SK-N-SH treated with all-trans-retinoic acid at 6 μM for 48 hours (cell line): ENCODE measurements around the gene BCL2L14.

ENCODE experiments used
- ATAC-seq: fragments of 200-7000 bp; cut with Tn5 transposase; 3 replicates; pipeline ENCODE4 v1.9.1; 2020; ENCODE audit warnings: mild to moderate bottlenecking, moderate library complexity
- ARNTL ChIP-seq: fragments of 450-650 bp; formaldehyde crosslinking; IDR thresholded peaks from 2 replicates; pipeline ENCODE4 v1.5.0; 2020; ENCODE audit warnings: low read depth, mild to moderate bottlenecking, moderate library complexity, borderline replicate concordance
- CREB5 ChIP-seq: fragments of 250-450 bp; sonication (Bioruptor Pico); IDR thresholded peaks from 2 replicates; pipeline ENCODE4 v1.5.1; 2020; ENCODE audit warnings: low read depth, mild to moderate bottlenecking, moderate library complexity
- CSDC2 ChIP-seq: fragments of 250-450 bp; sonication (Bioruptor Pico); IDR thresholded peaks from 2 replicates; pipeline ENCODE4 v1.5.0; 2020; ENCODE audit warnings: mild to moderate bottlenecking, moderate library complexity
- CSRNP3 ChIP-seq: fragments of 250-450 bp; sonication (Bioruptor Pico); IDR thresholded peaks from 2 replicates; pipeline ENCODE4 v1.5.1; 2021; ENCODE audit warnings: mild to moderate bottlenecking, moderate library complexity
- ESRRG ChIP-seq: fragments of 250-450 bp; sonication (Bioruptor Pico); IDR thresholded peaks from 2 replicates; pipeline ENCODE4 v1.6.1; 2021; ENCODE audit warnings: mild to moderate bottlenecking
- GLIS3 ChIP-seq: fragments of 250-450 bp; sonication (Bioruptor Pico); IDR thresholded peaks from 2 replicates; pipeline ENCODE4 v1.5.0; 2020; ENCODE audit warnings: mild to moderate bottlenecking, moderate library complexity
- ISL1 ChIP-seq: fragments of 250-450 bp; sonication (Bioruptor Pico); IDR thresholded peaks from 2 replicates; pipeline ENCODE4 v2.1.2; 2022; ENCODE audit warnings: mild to moderate bottlenecking, moderate library complexity
- PATZ1 ChIP-seq: fragments of 250-450 bp; sonication (Bioruptor Pico); IDR thresholded peaks from 2 replicates; pipeline ENCODE4 v1.8.0; 2020; ENCODE audit warnings: mild to moderate bottlenecking, moderate library complexity, borderline replicate concordance
- PPARA ChIP-seq: fragments of 250-450 bp; sonication (Bioruptor Pico); IDR thresholded peaks from 2 replicates; pipeline ENCODE4 v1.5.0; 2020; ENCODE audit warnings: mild to moderate bottlenecking, borderline replicate concordance
- RARB ChIP-seq: fragments of 250-450 bp; sonication (Bioruptor Pico); IDR thresholded peaks from 2 replicates; pipeline ENCODE4 v1.8.0; 2021; ENCODE audit warnings: mild to moderate bottlenecking, moderate library complexity
- SNAI2 ChIP-seq: fragments of 250-450 bp; sonication (Bioruptor Pico); IDR thresholded peaks from 2 replicates; pipeline ENCODE4 v1.5.0; 2020; ENCODE audit warnings: mild to moderate bottlenecking, moderate library complexity
- TCF4 ChIP-seq: fragments of 250-450 bp; sonication (Bioruptor Pico); IDR thresholded peaks from 2 replicates; pipeline ENCODE4 v1.8.0; 2021; ENCODE audit warnings: mild to moderate bottlenecking, moderate library complexity, borderline replicate concordance
- TOX ChIP-seq: fragments of 250-450 bp; sonication (Bioruptor Pico); IDR thresholded peaks from 2 replicates; pipeline ENCODE4 v1.8.0; 2021; ENCODE audit warnings: mild to moderate bottlenecking, moderate library complexity, borderline replicate concordance
- TSHZ2 ChIP-seq: fragments of 250-450 bp; sonication (Bioruptor Pico); IDR thresholded peaks from 2 replicates; pipeline ENCODE4 v1.5.0; 2020; ENCODE audit warnings: mild to moderate bottlenecking, moderate library complexity
- ZC3H10 ChIP-seq: fragments of 250-450 bp; sonication (Bioruptor Pico); IDR thresholded peaks from 2 replicates; pipeline ENCODE4 v1.5.1; 2021; ENCODE audit warnings: mild to moderate bottlenecking, moderate library complexity
- ZFP3 ChIP-seq: fragments of 250-450 bp; sonication (Bioruptor Pico); IDR thresholded peaks from 2 replicates; pipeline ENCODE4 v1.5.0; 2020; ENCODE audit warnings: mild to moderate bottlenecking, moderate library complexity
- ZNF565 ChIP-seq: fragments of 450-650 bp; formaldehyde crosslinking; conservative IDR thresholded peaks from 2 replicates; pipeline ENCODE4 v1.5.0; 2020; ENCODE audit warnings: low read depth, mild to moderate bottlenecking, moderate library complexity
- ZNF70 ChIP-seq: fragments of 450-650 bp; formaldehyde crosslinking; IDR thresholded peaks from 2 replicates; pipeline ENCODE4 v1.5.0; 2020; ENCODE audit warnings: mild to moderate bottlenecking, moderate library complexity
- ZNF8 ChIP-seq: fragments of 450-650 bp; formaldehyde crosslinking; IDR thresholded peaks from 2 replicates; pipeline ENCODE4 v1.5.0; 2020; ENCODE audit warnings: mild to moderate bottlenecking, moderate library complexity
- TF ChIP-seq, protein P1 (sequence below): fragments of 250-450 bp; sonication (Bioruptor Pico); IDR thresholded peaks from 2 replicates; pipeline ENCODE4 v1.8.0; 2021; ENCODE audit warnings: low read depth, mild to moderate bottlenecking, moderate library complexity, borderline replicate concordance

BCL2L14 gene

GRCh38 chr12:12098691-12099015, 27.9 kb downstream of the BCL2L14 start:
- no peak; the same call in 2 of the 3 replicates for ATAC-seq
- TF ChIP-seq TOX (CRISPR knock-in tag) (no peak), ZNF8 (CRISPR knock-in tag) (no peak), SNAI2 (CRISPR knock-in tag) (no peak), ZC3H10 (CRISPR knock-in tag) (no peak), ARNTL (CRISPR knock-in tag) (no peak), RARB (CRISPR knock-in tag) (no peak), ZFP3 (no peak), CSDC2 (CRISPR knock-in tag) (no peak), PATZ1 (CRISPR knock-in tag) (no peak), TCF4 (no peak), ESRRG (CRISPR knock-in tag) (no peak), ZNF565 (CRISPR knock-in tag) (no peak), ISL1 (CRISPR knock-in tag) (no peak)

DNA sequence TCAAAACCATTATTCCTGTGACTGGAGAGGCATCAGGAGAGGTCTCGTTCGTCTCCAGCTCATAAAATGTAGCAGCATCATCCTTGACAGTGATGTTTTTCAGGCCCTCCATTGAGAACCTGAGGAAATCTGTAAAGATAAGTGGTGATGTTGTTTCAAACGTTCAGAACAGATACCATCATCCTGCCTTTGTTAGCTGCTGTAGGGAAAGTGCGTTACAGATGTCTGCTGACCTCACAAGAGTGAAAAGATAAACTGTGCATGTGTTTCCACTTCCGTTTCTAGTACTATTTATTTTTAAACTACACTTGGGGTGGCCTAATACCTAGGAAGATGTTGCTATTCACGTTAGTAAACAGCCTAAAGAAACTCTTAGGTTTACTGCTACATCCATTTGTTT, 28.4 kb downstream of the BCL2L14 start:
- peak; percentile 43; the same call in 1 of the 3 replicates for ATAC-seq
- TF ChIP-seq SNAI2 (CRISPR knock-in tag) = peak; percentile 93; the same call in 1 of the 2 replicates
- no peak for TF ChIP-seq ZC3H10 (CRISPR knock-in tag)
- TF ChIP-seq ESRRG (CRISPR knock-in tag) = peak; percentile 81; the same call in 1 of the 2 replicates
- no peak for TF ChIP-seq PPARA (CRISPR knock-in tag)
- TF ChIP-seq, protein P1, sequence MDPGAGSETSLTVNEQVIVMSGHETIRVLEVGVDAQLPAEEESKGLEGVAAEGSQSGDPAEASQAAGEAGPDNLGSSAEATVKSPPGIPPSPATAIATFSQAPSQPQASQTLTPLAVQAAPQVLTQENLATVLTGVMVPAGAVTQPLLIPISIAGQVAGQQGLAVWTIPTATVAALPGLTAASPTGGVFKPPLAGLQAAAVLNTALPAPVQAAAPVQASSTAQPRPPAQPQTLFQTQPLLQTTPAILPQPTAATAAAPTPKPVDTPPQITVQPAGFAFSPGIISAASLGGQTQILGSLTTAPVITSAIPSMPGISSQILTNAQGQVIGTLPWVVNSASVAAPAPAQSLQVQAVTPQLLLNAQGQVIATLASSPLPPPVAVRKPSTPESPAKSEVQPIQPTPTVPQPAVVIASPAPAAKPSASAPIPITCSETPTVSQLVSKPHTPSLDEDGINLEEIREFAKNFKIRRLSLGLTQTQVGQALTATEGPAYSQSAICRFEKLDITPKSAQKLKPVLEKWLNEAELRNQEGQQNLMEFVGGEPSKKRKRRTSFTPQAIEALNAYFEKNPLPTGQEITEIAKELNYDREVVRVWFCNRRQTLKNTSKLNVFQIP (CRISPR knock-in tag) = no peak
- no peak for TF ChIP-seq ARNTL (CRISPR knock-in tag)
- peak; percentile 39; the same call in 1 of the 2 replicates for TF ChIP-seq ZFP3
- peak; percentile 92 for TF ChIP-seq CSRNP3
- TF ChIP-seq ZNF70 (CRISPR knock-in tag) = peak; percentile 11; the same call in 1 of the 2 replicates
- TF ChIP-seq GLIS3 (CRISPR knock-in tag) = peak; percentile 56; the same call in 1 of the 2 replicates
- TF ChIP-seq TSHZ2 (CRISPR knock-in tag) = peak; percentile 96
- TF ChIP-seq ISL1 (CRISPR knock-in tag) = peak; percentile 51; the same call in 1 of the 2 replicates
- TF ChIP-seq CREB5 (CRISPR knock-in tag) = no peak; the same call in 1 of the 2 replicates
- no peak for TF ChIP-seq RARB (CRISPR knock-in tag)
- no peak for TF ChIP-seq CSDC2 (CRISPR knock-in tag)
- peak; percentile 97 for TF ChIP-seq TCF4

GRCh38 chr12:12107678-12108077, 36.9 kb downstream of the BCL2L14 start:
- ATAC-seq = no peak
- TF ChIP-seq SNAI2 (CRISPR knock-in tag) = no peak
- no peak for TF ChIP-seq ZFP3
- TF ChIP-seq ISL1 (CRISPR knock-in tag) = no peak
- no peak for TF ChIP-seq CREB5 (CRISPR knock-in tag)
- TF ChIP-seq, all 23 proteins: peak for 0
